Limb (tissue), 2 donors: Measurements from ENCODE around the gene NSMCE1.
"Not testable (repeated sequence)": the region's sequence is repeated elsewhere in the genome, so short reads cannot be mapped to it uniquely, and the experiment has no call there.

Source experiments
- DNase-seq, 2 donors: peaks; one replicate each; pipeline ENCODE4 v3.0.0-alpha.2; 2016; ENCODE audit errors: extremely low spot score in 2 of 2

Gene NSMCE1

GRCh38 chr16:27219161-27219560 lies 49.4 kb downstream of the NSMCE1 start:
- no peak for DNase-seq

- DNase-seq, result no peak
Observed at GRCh38 chr16:27218756-27219155, 49.8 kb downstream of the NSMCE1 start.

GRCh38 chr16:27217256-27217655 lies 51.3 kb downstream of the NSMCE1 start:
- DNase-seq, result peak; percentile 44 to 56

GRCh38 chr16:27216297-27216885 lies 52.2 kb downstream of the NSMCE1 start:
- no peak for DNase-seq

GRCh38 chr16:27215660-27216059 lies 52.9 kb downstream of the NSMCE1 start:
- no peak for DNase-seq

GRCh38 chr16:27214084-27214961 lies 54.2 kb downstream of the NSMCE1 start:
- no peak for DNase-seq

GRCh38 chr16:27211026-27211425 lies 57.5 kb downstream of the NSMCE1 start:
- DNase-seq, result no peak

- no peak for DNase-seq
Observed at GRCh38 chr16:27210174-27210573, 58.4 kb downstream of the NSMCE1 start.

- DNase-seq, result no peak
Observed at GRCh38 chr16:27209591-27209990, 59.0 kb downstream of the NSMCE1 start.

- no peak for DNase-seq
Observed at GRCh38 chr16:27208796-27209195, 59.8 kb downstream of the NSMCE1 start.

- no peak for DNase-seq
Observed at GRCh38 chr16:27208081-27208680, 60.4 kb downstream of the NSMCE1 start.

- not testable (repeated sequence) for DNase-seq
Observed at GRCh38 chr16:27207121-27207520, 61.5 kb downstream of the NSMCE1 start.

- no peak for DNase-seq
Observed at GRCh38 chr16:27205423-27206065, 63.0 kb downstream of the NSMCE1 start.

GRCh38 chr16:27204312-27204915 lies 64.2 kb downstream of the NSMCE1 start:
- DNase-seq, result no peak

GRCh38 chr16:27203507-27204311 lies 64.9 kb downstream of the NSMCE1 start, which contains the start of gene KDM8:
KDM8 (plus strand) TSS chr16:27203526; CDS start chr16:27210124, 6,598 bp downstream.
- DNase-seq, result peak; percentile 99 to 100

GRCh38 chr16:27202923-27203506 lies 65.6 kb downstream of the NSMCE1 start:
- no peak for DNase-seq

GRCh38 chr16:27200914-27201313 lies 67.7 kb downstream of the NSMCE1 start:
- not testable (repeated sequence) for DNase-seq

- no peak for DNase-seq
Observed at GRCh38 chr16:27199736-27200135, 68.8 kb downstream of the NSMCE1 start.

- DNase-seq, result no peak
Observed at GRCh38 chr16:27199235-27199586, 69.4 kb downstream of the NSMCE1 start.
